Neural cell (in vitro differentiated cells): ENCODE measurements around the gene CCDC60. TPM values are rescaled to one million over a fixed set of nuclear protein-coding genes. Genes with fewer than 3 reads are reported as not detected.

Source experiments
- H2AFZ ChIP-seq: fragments of 200-600, 300-800 bp; sonication (generic), shearing (Covaris generic); 2 replicates; pipeline ENCODE4 v1.6.0; 2014; ENCODE audit warnings: low read depth, mild to moderate bottlenecking, antibody characterized with exemption, low read length, moderate library complexity
- H3F3A ChIP-seq: fragments of 200-600 bp; shearing (Covaris generic); 2 replicates; pipeline ENCODE4 v1.6.1; 2016; ENCODE audit warnings: mild to moderate bottlenecking, moderate library complexity, mixed read lengths, antibody characterized with exemption, low read length; ENCODE audit not compliant: insufficient read depth, poor library complexity, severe bottlenecking
- H3K27ac ChIP-seq: fragments of 200-600, 300-800 bp; sonication (generic), shearing (Covaris generic); 2 replicates; pipeline ENCODE4 v1.5.1; 2014; ENCODE audit warnings: mild to moderate bottlenecking, low read length, moderate library complexity
- H3K27me3 ChIP-seq: fragments of 300-800, 200-600 bp; sonication (generic), shearing (Covaris generic); 2 replicates; pipeline ENCODE4 v1.6.0; 2014; ENCODE audit warnings: mild to moderate bottlenecking, low read depth, low read length, moderate library complexity; ENCODE audit not compliant: insufficient read depth
- H3K36me3 ChIP-seq: fragments of 300-800, 200-600 bp; sonication (generic), shearing (Covaris generic); 2 replicates; pipeline ENCODE4 v1.5.1; 2014; ENCODE audit warnings: mild to moderate bottlenecking, antibody characterized with exemption, low read length, moderate library complexity; ENCODE audit not compliant: insufficient read depth
- H3K4me2 ChIP-seq: fragments of 300-800, 200-600 bp; sonication (generic), shearing (Covaris generic); 2 replicates; pipeline ENCODE4 v1.6.0; 2014; ENCODE audit warnings: mild to moderate bottlenecking, low read length
- H3K4me3 ChIP-seq: fragments of 300-800, 200-600 bp; sonication (generic), shearing (Covaris generic); 2 replicates; pipeline ENCODE4 v1.5.1; 2014; ENCODE audit warnings: mild to moderate bottlenecking, low read length, moderate library complexity
- H3K79me2 ChIP-seq: fragments of 200-600 bp; shearing (Covaris generic); replicated peaks from 2 replicates; pipeline ENCODE4 v1.6.0; 2014; ENCODE audit warnings: mild to moderate bottlenecking, low read length, moderate library complexity; ENCODE audit not compliant: insufficient read depth
- H3K9ac ChIP-seq: fragments of 300-800, 200-600 bp; sonication (generic), shearing (Covaris generic); 2 replicates; pipeline ENCODE4 v1.6.1; 2016; ENCODE audit warnings: mild to moderate bottlenecking, low read length, mixed read lengths
- H3K9me2 ChIP-seq: fragments of 200-600 bp; shearing (Covaris generic); 2 replicates; pipeline ENCODE4 v1.6.1; 2016; ENCODE audit warnings: mild to moderate bottlenecking, low read length, mixed read lengths; ENCODE audit not compliant: insufficient read depth
- H3K9me3 ChIP-seq: fragments of 200-600, 300-800 bp; sonication (generic), shearing (Covaris generic); 2 replicates; pipeline ENCODE4 v1.6.1; 2016; ENCODE audit warnings: mild to moderate bottlenecking, mixed run types, low read length, moderate library complexity, mixed read lengths
- H4K20me1 ChIP-seq: fragments of 200-600 bp; shearing (Covaris generic); 2 replicates; pipeline ENCODE4 v1.6.1; 2016; ENCODE audit warnings: mild to moderate bottlenecking, mixed run types; ENCODE audit not compliant: insufficient read depth
- CTCF ChIP-seq: fragments of 450-650 bp; IDR thresholded peaks from 2 replicates; pipeline ENCODE4 v1.5.1; 2014; ENCODE audit warnings: antibody characterized with exemption, mild to moderate bottlenecking, moderate library complexity; ENCODE audit not compliant: poor library complexity, severe bottlenecking
- EP300 ChIP-seq: fragments of 450-650 bp; conservative IDR thresholded peaks from 2 replicates; pipeline ENCODE4 v1.6.1; 2014; ENCODE audit warnings: antibody characterized with exemption, mild to moderate bottlenecking, moderate library complexity; ENCODE audit not compliant: poor library complexity, severe bottlenecking
- EZH2 ChIP-seq: fragments of 200-600, 300-800 bp; shearing (Covaris generic), sonication (generic); IDR thresholded peaks from 2 replicates; pipeline ENCODE4 v1.6.1; 2014; ENCODE audit warnings: antibody characterized with exemption, low read length, borderline replicate concordance, mild to moderate bottlenecking; ENCODE audit not compliant: insufficient read depth, poor library complexity, severe bottlenecking
- MXI1 ChIP-seq: fragments of 450-650 bp; conservative IDR thresholded peaks from 2 replicates; pipeline ENCODE4 v1.6.1; 2014; ENCODE audit warnings: antibody characterized with exemption, mild to moderate bottlenecking; ENCODE audit not compliant: poor library complexity, severe bottlenecking
- POLR2AphosphoS5 ChIP-seq: IDR thresholded peaks from 2 replicates; pipeline ENCODE4 v1.6.1; 2012
- RAD21 ChIP-seq: fragments of 450-650 bp; conservative IDR thresholded peaks from 2 replicates; pipeline ENCODE4 v1.6.1; 2014; ENCODE audit warnings: antibody characterized with exemption, mild to moderate bottlenecking, moderate library complexity
- REST ChIP-seq: IDR thresholded peaks from 2 replicates; pipeline ENCODE4 v1.6.1; 2012; ENCODE audit warnings: borderline replicate concordance
- SMC3 ChIP-seq: fragments of 450-650 bp; conservative IDR thresholded peaks from 2 replicates; pipeline ENCODE4 v1.6.1; 2014; ENCODE audit warnings: antibody characterized with exemption, mild to moderate bottlenecking, moderate library complexity; ENCODE audit not compliant: poor library complexity
- TAF1 ChIP-seq: IDR thresholded peaks from 2 replicates; pipeline ENCODE4 v1.6.1; 2012; ENCODE audit warnings: low read depth
- polyA plus RNA-seq: library from polyadenylated mRNA; depleted of rRNA; stranded (reverse); fragments of >200 nt; gene quantifications from 2 replicates; pipeline ENCODE4 v1.2.3, GENCODE V29; 2014

CCDC60 gene
- polyA plus RNA-seq, 1 donor from 2014 or later, result not detected

GRCh38 chr12:119384340-119384739 lies 49.8 kb downstream of the CCDC60 start:
- TF ChIP-seq POLR2AphosphoS5 (peak; percentile 86), CTCF (no peak), EP300 (peak; percentile 99), EZH2 (no peak), SMC3 (peak; percentile 44), RAD21 (peak; percentile 39), REST (peak; percentile 68), MXI1 (no peak), TAF1 (no peak)
- H3K27ac ChIP-seq, result peak overlapping the region; percentile 91
- no peak overlapping the region for H2AFZ ChIP-seq
- H3K4me3 ChIP-seq, result peak overlapping the region; percentile 37
- H3K79me2 ChIP-seq, result no peaks in the 10 kb centered on the region
- H4K20me1 ChIP-seq, result no peaks in the 10 kb centered on the region
- no peaks in the 10 kb centered on the region for H3K36me3 ChIP-seq
- no peaks in the 10 kb centered on the region for H3K9me2 ChIP-seq
- no peaks in the 10 kb centered on the region for H3F3A ChIP-seq
- no peaks in the 10 kb centered on the region for H3K27me3 ChIP-seq
- no peaks in the 10 kb centered on the region for H3K9me3 ChIP-seq
- H3K4me2 ChIP-seq, result peak overlapping the region; percentile 22
- peak overlapping the region; percentile 52 for H3K9ac ChIP-seq

DNA sequence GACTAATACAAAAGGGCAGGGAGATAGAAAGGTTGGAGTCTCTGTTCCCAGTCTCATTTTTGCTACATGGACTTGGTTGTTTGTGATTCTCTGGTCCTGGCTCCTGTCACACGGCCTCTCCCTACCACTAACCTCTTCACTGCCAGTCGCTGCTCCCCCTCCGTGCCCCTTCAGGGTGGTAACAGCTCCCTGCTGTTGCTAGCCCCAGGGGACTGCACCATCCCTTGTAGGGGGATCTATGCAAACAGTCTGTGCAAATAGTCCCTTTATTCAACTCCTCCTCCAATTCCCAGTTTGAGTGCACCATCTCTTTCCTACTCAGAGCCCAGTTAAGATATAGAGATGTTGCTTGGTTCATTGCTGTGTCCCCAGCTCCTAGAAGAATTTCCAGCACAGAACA lies 51.1 kb downstream of the CCDC60 start:
- Histone ChIP-seq H3K9ac (no peak overlapping the region), H2AFZ (no peak overlapping the region), H4K20me1 (no peaks in the 10 kb centered on the region), H3K4me2 (no peak overlapping the region), H3K9me2 (no peaks in the 10 kb centered on the region), H3K79me2 (no peaks in the 10 kb centered on the region), H3F3A (no peaks in the 10 kb centered on the region), H3K27ac (peak overlapping the region; percentile 91), H3K27me3 (no peaks in the 10 kb centered on the region), H3K36me3 (no peaks in the 10 kb centered on the region), H3K4me3 (no peak overlapping the region), H3K9me3 (no peaks in the 10 kb centered on the region)
- TF ChIP-seq CTCF (no peak), EZH2 (no peak), MXI1 (no peak), SMC3 (no peak), POLR2AphosphoS5 (no peak), EP300 (no peak), RAD21 (no peak), TAF1 (no peak), REST (no peak)
